Neuronal stem cell (in vitro differentiated cells): ENCODE data around the gene FAM171A2.

Source experiments
- DNase-seq: peaks from one replicate; pipeline ENCODE4 v3.0.0-alpha.2; 2013; ENCODE audit warnings: low spot score
- H2AFZ ChIP-seq: one replicate; pipeline ENCODE4 v1.6.1; 2013; ENCODE audit warnings: mild to moderate bottlenecking, low read length, inconsistent platforms
- H2AK5ac ChIP-seq: 2 replicates; pipeline ENCODE4 v1.6.1; 2013; ENCODE audit warnings: low read depth, mild to moderate bottlenecking, inconsistent platforms, low read length, moderate library complexity, mixed read lengths
- H2BK120ac ChIP-seq: 2 replicates; pipeline ENCODE4 v1.6.1; 2013; ENCODE audit warnings: low read depth, mild to moderate bottlenecking, inconsistent platforms, low read length, moderate library complexity, mixed read lengths
- H2BK12ac ChIP-seq: one replicate; pipeline ENCODE4 v1.6.1; 2013; ENCODE audit warnings: low read length, inconsistent platforms
- H2BK15ac ChIP-seq: 2 replicates; pipeline ENCODE4 v1.6.1; 2013; ENCODE audit warnings: mild to moderate bottlenecking, low read length, inconsistent platforms, mixed read lengths
- H2BK5ac ChIP-seq: one replicate; pipeline ENCODE4 v1.6.1; 2013; ENCODE audit warnings: inconsistent platforms, mild to moderate bottlenecking, low read length, moderate library complexity
- H3K14ac ChIP-seq: one replicate; pipeline ENCODE4 v1.6.1; 2013; ENCODE audit warnings: low read length, inconsistent platforms
- H3K18ac ChIP-seq: 2 replicates; pipeline ENCODE4 v1.6.1; 2013; ENCODE audit warnings: low read length, inconsistent platforms
- H3K23ac ChIP-seq: 2 replicates; pipeline ENCODE4 v1.6.1; 2013; ENCODE audit warnings: low read depth, mild to moderate bottlenecking, mixed read lengths, low read length, inconsistent platforms; ENCODE audit not compliant: poor library complexity
- H3K27ac ChIP-seq: replicated peaks from 3 replicates; pipeline ENCODE4 v1.5.1; 2013; ENCODE audit warnings: low read length, inconsistent platforms
- H3K27me3 ChIP-seq, 3 experiments: 2 replicates each; pipeline ENCODE4 v1.6.1; 2013; ENCODE audit warnings: low read length in 3 of 3, mild to moderate bottlenecking in 2 of 3, inconsistent platforms in 1 of 3, low read depth in 1 of 3, mixed read lengths in 1 of 3, moderate library complexity in 1 of 3; ENCODE audit not compliant: control insufficient read depth in 3 of 3, insufficient read depth in 3 of 3
- H3K36me3 ChIP-seq, 2 donors: replicated peaks in 1 of 2; 2 replicates each; pipeline ENCODE4 v1.6.1; 2013; ENCODE audit warnings: low read length in 2 of 2; ENCODE audit not compliant: control insufficient read depth in 2 of 2, insufficient read depth in 2 of 2
- H3K4ac ChIP-seq: 2 replicates; pipeline ENCODE4 v1.6.1; 2013; ENCODE audit warnings: inconsistent platforms, mild to moderate bottlenecking, low read length, moderate library complexity
- H3K4me1 ChIP-seq, 2 donors: 1 replicate in 1 of 2; 2 replicates in 1 of 2; pipeline ENCODE4 v1.6.1; 2013; ENCODE audit warnings: low read length in 2 of 2, low read depth in 1 of 2; ENCODE audit not compliant: control insufficient read depth in 2 of 2, insufficient read depth in 1 of 2
- H3K4me2 ChIP-seq: one replicate; pipeline ENCODE4 v1.6.1; 2013; ENCODE audit warnings: mild to moderate bottlenecking, low read length, inconsistent platforms; ENCODE audit not compliant: insufficient read depth, poor library complexity, severe bottlenecking
- H3K4me3 ChIP-seq, 2 donors: 2 replicates each; pipeline ENCODE4 v1.5.1; 2013; ENCODE audit warnings: low read length in 2 of 2, mild to moderate bottlenecking in 2 of 2, inconsistent platforms in 1 of 2, moderate library complexity in 1 of 2
- H3K79me1 ChIP-seq: one replicate; pipeline ENCODE4 v1.6.1; 2013; ENCODE audit warnings: low read depth, mild to moderate bottlenecking, inconsistent platforms, low read length, moderate library complexity
- H3K9ac ChIP-seq: one replicate; pipeline ENCODE4 v1.6.1; 2013; ENCODE audit warnings: mild to moderate bottlenecking, low read depth, low read length, inconsistent platforms; ENCODE audit not compliant: poor library complexity
- H3K9me3 ChIP-seq, 2 donors: replicated peaks in 1 of 2; 2 replicates each; pipeline versions ENCODE3 to v1.6.1; 2013; ENCODE audit warnings: low read length in 2 of 2, mild to moderate bottlenecking in 2 of 2, inconsistent platforms in 1 of 2, low read depth in 1 of 2, mixed read lengths in 1 of 2, moderate library complexity in 1 of 2; ENCODE audit not compliant: control insufficient read depth in 2 of 2, insufficient read depth in 1 of 2
- H4K8ac ChIP-seq: one replicate; pipeline ENCODE4 v1.6.1; 2013; ENCODE audit warnings: low read depth, mild to moderate bottlenecking, inconsistent platforms, low read length, moderate library complexity
- H4K91ac ChIP-seq: one replicate; pipeline ENCODE4 v1.6.1; 2013; ENCODE audit warnings: low read length, low read depth, mild to moderate bottlenecking, inconsistent platforms; ENCODE audit not compliant: poor library complexity
- WGBS, 2 donors: extraction: QIAGEN DNeasy Blood & Tissue Kit; methylation state at CpG; one replicate each; pipeline ENCODE4 v1.1.7; 2013; ENCODE audit warnings: missing lambda C conversion rate in 2 of 2, mixed read lengths in 1 of 2; ENCODE audit not compliant: insufficient read length in 2 of 2, insufficient replicate concordance in 1 of 2; ENCODE audit errors: extremely low coverage in 2 of 2; 5-methylcytosine and 5-hydroxymethylcytosine counted together

FAM171A2 gene

GRCh38 chr17:44379887-44380286 is 16.2 kb upstream of the FAM171A2 start:
- Histone ChIP-seq H3K27me3 (peaks cover 0 to 25% (median 24%) of the 10 kb centered on the region in 3 experiments), H2AFZ (no peak overlapping the region), H3K23ac (peak overlapping the region; percentile 0), H4K91ac (no peak overlapping the region), H3K27ac (no peak overlapping the region), H3K36me3 (no peaks in the 10 kb centered on the region), H3K4ac (no peak overlapping the region), H2BK12ac (peak overlapping the region; percentile 80), H3K4me3 (no peak overlapping the region), H3K9me3 (no peaks in the 10 kb centered on the region), H3K9ac (no peak overlapping the region), H2BK120ac (no peak overlapping the region), H3K4me1 (peaks cover 6 to 13% of the 10 kb centered on the region in 2 donors), H2AK5ac (peak overlapping the region; percentile 4), H3K4me2 (no peak overlapping the region), H2BK15ac (peak overlapping the region; percentile 46), H3K14ac (no peak overlapping the region), H3K79me1 (no peaks in the 10 kb centered on the region), H3K18ac (peak overlapping the region; percentile 50), H2BK5ac (peak overlapping the region; percentile 10), H4K8ac (no peak overlapping the region)
- no CpG with 5 or more reads among the region's 10 CpGs for WGBS, 2 donors
- no peak for DNase-seq

DNA sequence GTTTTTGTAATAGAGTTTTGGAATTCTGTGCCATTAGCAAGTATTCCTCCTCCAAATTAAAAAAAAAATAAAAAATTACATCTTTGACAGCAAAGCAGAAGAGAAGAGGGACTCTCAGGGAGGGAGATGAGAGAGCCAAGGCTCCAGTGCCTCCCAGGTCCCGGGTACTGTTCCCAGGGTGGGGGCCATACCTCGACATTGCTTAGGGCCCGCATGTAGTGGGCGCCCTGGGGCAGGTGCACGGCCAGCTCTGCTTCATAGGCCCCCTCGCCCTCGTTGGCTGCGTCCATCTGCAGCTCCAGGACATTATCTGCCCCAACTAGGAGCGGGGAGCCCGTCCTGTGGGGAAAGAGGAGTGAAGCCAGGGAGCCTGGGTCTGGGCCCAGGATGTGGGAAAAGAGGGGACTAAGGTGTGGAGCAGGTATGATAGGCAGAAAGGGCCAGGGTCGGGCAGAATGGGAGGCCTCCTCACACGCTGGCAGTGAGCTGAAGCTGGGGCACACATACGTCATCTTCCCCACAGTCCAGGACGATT is 14.6 kb upstream of the FAM171A2 start:
- no peak for DNase-seq
- H4K91ac ChIP-seq = no peak overlapping the region

DNA sequence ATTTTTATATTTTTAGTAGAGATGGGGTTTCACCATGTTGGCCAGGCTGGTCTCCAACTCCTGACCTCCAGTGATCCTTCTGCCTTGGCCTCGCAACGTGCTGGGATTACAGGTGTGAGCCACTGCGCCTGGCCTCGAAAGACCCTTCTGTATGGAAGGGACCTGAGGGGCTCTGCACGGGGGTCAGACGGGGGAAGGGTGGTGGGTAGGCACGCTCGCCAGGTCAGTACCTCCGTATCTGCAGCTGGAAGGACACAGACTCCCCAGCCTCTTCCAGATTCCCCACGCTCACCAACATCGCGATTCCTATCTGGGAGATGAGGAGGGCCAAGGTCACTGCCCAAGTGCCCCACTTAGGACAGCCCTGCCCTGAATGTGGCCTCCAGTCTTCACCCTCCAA is 13.1 kb upstream of the FAM171A2 start:
- H3K23ac ChIP-seq = no peak overlapping the region
- peaks cover 0 to 11% (median 0%) of the 10 kb centered on the region in 3 experiments for H3K27me3 ChIP-seq
- no peaks in the 10 kb centered on the region for H3K9me3 ChIP-seq
- no peak overlapping the region for H3K27ac ChIP-seq
- no peak overlapping the region for H3K9ac ChIP-seq
- H4K91ac ChIP-seq = no peak overlapping the region
- H2AFZ ChIP-seq = no peak overlapping the region
- WGBS, 2 donors = no CpG with 5 or more reads among the region's 12 CpGs
- no peak overlapping the region for H2AK5ac ChIP-seq
- no peak overlapping the region for H3K14ac ChIP-seq
- H3K4me1 ChIP-seq = peaks cover 2 to 11% of the 10 kb centered on the region in 2 donors
- DNase-seq = no peak
- H2BK15ac ChIP-seq = no peak overlapping the region
- H3K4ac ChIP-seq = no peak overlapping the region
- no peak overlapping the region for H2BK5ac ChIP-seq
- H3K4me2 ChIP-seq = no peak overlapping the region
- H2BK120ac ChIP-seq = no peak overlapping the region
- H4K8ac ChIP-seq = no peak overlapping the region
- no peak overlapping the region for H3K18ac ChIP-seq
- H3K79me1 ChIP-seq = no peaks in the 10 kb centered on the region
- no peaks in the 10 kb centered on the region for H3K36me3 ChIP-seq
- no peak overlapping the region for H2BK12ac ChIP-seq
- no peak overlapping the region for H3K4me3 ChIP-seq

More for the DNA sequence above, 14.6 kb upstream of the FAM171A2 start:
- H3K79me1 ChIP-seq = no peaks in the 10 kb centered on the region
- H3K9ac ChIP-seq = no peak overlapping the region
- no CpG with 5 or more reads among the region's 14 CpGs for WGBS, 2 donors
- no peak overlapping the region for H4K8ac ChIP-seq
- H2BK15ac ChIP-seq = no peak overlapping the region
- H2BK12ac ChIP-seq = no peak overlapping the region
- H3K9me3 ChIP-seq = no peaks in the 10 kb centered on the region
- peaks cover 0 to 14% (median 9%) of the 10 kb centered on the region in 3 experiments for H3K27me3 ChIP-seq
- peaks cover 2 to 11% of the 10 kb centered on the region in 2 donors for H3K4me1 ChIP-seq
- no peak overlapping the region for H2AFZ ChIP-seq
- peak overlapping the region; percentile 17 for H3K14ac ChIP-seq
- H3K4me2 ChIP-seq = no peak overlapping the region
- H2BK5ac ChIP-seq = no peak overlapping the region
- H2AK5ac ChIP-seq = peak overlapping the region; percentile 49
- no peak overlapping the region for H3K4me3 ChIP-seq
- no peaks in the 10 kb centered on the region for H3K36me3 ChIP-seq
- H3K4ac ChIP-seq = no peak overlapping the region
- no peak overlapping the region for H3K23ac ChIP-seq
- H2BK120ac ChIP-seq = no peak overlapping the region
- peak overlapping the region; percentile 76 for H3K18ac ChIP-seq
- no peak overlapping the region for H3K27ac ChIP-seq

DNA sequence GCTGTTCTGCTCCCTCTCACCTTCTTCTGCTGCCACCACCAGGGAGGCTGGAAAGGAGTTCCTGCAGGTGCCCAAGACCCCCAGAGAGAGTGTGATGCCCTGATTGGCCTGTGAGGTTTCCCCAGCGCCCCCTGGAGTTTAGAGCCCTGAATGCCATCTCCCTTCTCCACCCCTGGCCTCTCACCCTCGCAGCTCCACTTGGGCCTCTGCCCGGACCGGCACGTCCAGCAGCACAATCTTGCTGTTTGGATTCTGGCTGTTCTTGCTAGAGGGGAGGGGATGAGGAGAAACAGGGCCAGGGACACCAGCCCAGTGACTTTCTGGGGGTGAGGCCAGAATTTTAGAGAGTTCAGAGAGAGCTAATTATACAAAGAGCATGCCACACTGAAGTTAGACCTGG is 12.5 kb upstream of the FAM171A2 start:
- H3K27me3 ChIP-seq = peaks cover 0 to 11% (median 0%) of the 10 kb centered on the region in 3 experiments
- H3K4ac ChIP-seq = no peak overlapping the region
- no peak overlapping the region for H3K27ac ChIP-seq
- H2BK5ac ChIP-seq = no peak overlapping the region
- no peak overlapping the region for H4K91ac ChIP-seq
- H3K36me3 ChIP-seq = no peaks in the 10 kb centered on the region
- peaks cover 2 to 11% of the 10 kb centered on the region in 2 donors for H3K4me1 ChIP-seq
- H3K79me1 ChIP-seq = no peaks in the 10 kb centered on the region
- no peak overlapping the region for H2BK120ac ChIP-seq
- DNase-seq = no peak
- WGBS, 2 donors = no CpG with 5 or more reads among the region's 5 CpGs
- H3K23ac ChIP-seq = no peak overlapping the region
- no peak overlapping the region for H3K4me2 ChIP-seq
- H2AFZ ChIP-seq = no peak overlapping the region
- H2BK12ac ChIP-seq = no peak overlapping the region
- no peaks in the 10 kb centered on the region for H3K9me3 ChIP-seq
- H3K14ac ChIP-seq = no peak overlapping the region
- H2BK15ac ChIP-seq = peak overlapping the region; percentile 63
- H4K8ac ChIP-seq = no peak overlapping the region
- H3K9ac ChIP-seq = peak overlapping the region; percentile 25
- H2AK5ac ChIP-seq = peak overlapping the region; percentile 37
- H3K18ac ChIP-seq = peak overlapping the region; percentile 79
- no peak overlapping the region for H3K4me3 ChIP-seq
